Activated T-helper 2 cell treated with anti-CD3 and anti-CD28 coated beads, Interferon-gamma antibody, Interleukin-2, Interleukin-4, amounts not matched to agents 10 μg/mL and 5 μg/mL and 100 μg/mL, durations not matched to agents 14 hours and 24 hours and 36 hours (primary cell): ENCODE results near the gene FANCM. TPM values are rescaled to one million over a fixed set of nuclear protein-coding genes. Genes with fewer than 3 reads are reported as not detected.

Experiments
- DNase-seq: peaks from one replicate; pipeline ENCODE4 v3.0.0; 2021; ENCODE audit warnings: low spot score
- H3K27ac Mint-ChIP-seq: one replicate; pipeline ENCODE4 v1.8.0; 2021; ENCODE audit warnings: mixed read lengths
- H3K27me3 Mint-ChIP-seq: one replicate; pipeline ENCODE4 v1.8.0; 2021; ENCODE audit warnings: low read depth, mixed read lengths
- H3K36me3 Mint-ChIP-seq: one replicate; pipeline ENCODE4 v1.8.0; 2021; ENCODE audit warnings: low read depth, mixed read lengths
- H3K4me1 Mint-ChIP-seq: one replicate; pipeline ENCODE4 v1.8.0; 2021; ENCODE audit warnings: low read depth, mixed read lengths
- H3K4me3 Mint-ChIP-seq: one replicate; pipeline ENCODE4 v1.8.0; 2021; ENCODE audit warnings: low read depth, mild to moderate bottlenecking, moderate library complexity, mixed read lengths
- H3K9me3 Mint-ChIP-seq: one replicate; pipeline ENCODE4 v1.8.0; 2021; ENCODE audit warnings: mixed read lengths
- intact Hi-C: fragments of 100-400 bp; cut with micrococcal nuclease; formaldehyde crosslinking; loops from one replicate; pipeline ENCODE4 v1.15.1; 2023
- total RNA-seq: library from RNA; stranded (reverse); gene quantifications from 2 replicates; pipeline ENCODE4 v1.2.3, GENCODE V29; 2022

The FANCM gene
- total RNA-seq, 1 donor from 2014 or later, result 14.4 TPM

DNA sequence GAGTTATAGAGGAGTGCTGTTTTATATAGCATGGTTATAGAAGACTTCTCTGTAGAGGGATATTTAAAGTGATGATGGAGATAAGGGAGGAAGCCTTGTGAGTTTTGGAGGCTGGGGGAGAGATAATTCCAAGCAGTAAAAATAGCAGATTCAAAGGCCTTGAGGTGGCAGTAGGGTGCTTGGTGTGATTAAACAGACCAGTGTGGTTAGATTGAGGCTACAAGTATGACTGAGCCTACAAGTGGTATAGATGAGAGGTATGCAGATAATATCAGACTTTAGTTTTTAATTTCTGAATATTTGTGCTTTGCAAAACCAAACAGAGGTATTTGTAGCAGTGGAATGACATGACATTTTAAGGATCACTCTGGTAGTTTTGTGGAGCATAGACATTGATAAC lies 20.3 kb downstream of the FANCM start:
- DNase-seq, result no peak
- Mint-ChIP-seq H3K4me3 (no peak overlapping the region), H3K27ac (no peak overlapping the region), H3K9me3 (no peaks in the 10 kb centered on the region), H3K4me1 (peaks cover 11% of the 10 kb centered on the region), H3K27me3 (no peaks in the 10 kb centered on the region), H3K36me3 (peaks cover 13% of the 10 kb centered on the region)
- intact Hi-C loops, result loop anchor here (2.0 to 5.0 kb wide), 2 partner anchors 41 kb away; no protein-coding TSS in a partner anchor

DNA sequence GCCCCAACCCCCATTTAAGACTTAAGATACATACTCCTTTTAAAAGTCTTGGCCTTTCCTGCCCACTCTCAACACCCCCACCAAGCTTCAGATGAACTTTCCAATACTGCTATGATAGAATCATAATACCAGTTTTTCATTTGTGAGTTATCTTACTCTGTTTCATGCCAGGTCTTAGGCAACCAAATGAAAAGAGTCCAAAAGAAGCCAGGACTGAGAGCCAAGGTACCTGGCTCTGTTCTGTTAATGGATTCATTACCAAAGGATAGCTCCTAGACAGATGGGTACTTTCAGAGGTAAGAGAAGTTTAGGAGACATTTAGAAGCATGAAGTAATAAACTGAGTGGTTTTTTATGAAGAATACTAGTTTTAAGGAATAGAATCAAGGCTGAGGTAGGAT lies 34.2 kb downstream of the FANCM start:
- intact Hi-C loops, result no loop called here
- Mint-ChIP-seq H3K9me3 (no peaks in the 10 kb centered on the region), H3K27me3 (no peaks in the 10 kb centered on the region), H3K4me3 (no peak overlapping the region), H3K27ac (no peak overlapping the region), H3K4me1 (no peaks in the 10 kb centered on the region), H3K36me3 (peaks cover 6% of the 10 kb centered on the region)
- DNase-seq, result no peak

DNA sequence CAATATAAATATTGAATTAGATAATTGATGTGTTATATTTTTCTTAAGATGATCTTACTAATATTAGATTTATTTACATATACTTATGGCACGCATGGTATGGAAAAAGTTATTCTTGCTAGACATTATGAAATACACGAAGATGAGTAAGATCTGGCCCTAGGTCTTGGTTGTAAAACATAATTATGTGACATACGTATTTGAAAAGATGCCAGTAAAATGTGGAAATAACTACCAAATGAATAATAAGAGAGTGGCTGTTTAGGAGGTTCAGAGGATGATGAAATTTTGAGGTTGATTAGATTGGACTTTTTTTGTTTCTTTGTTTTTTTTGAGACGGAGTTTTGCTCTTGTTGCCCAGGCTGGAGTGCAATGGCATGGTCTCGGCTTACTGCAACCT lies 41.3 kb downstream of the FANCM start:
- H3K9me3 Mint-ChIP-seq, result no peaks in the 10 kb centered on the region
- H3K27ac Mint-ChIP-seq, result no peak overlapping the region
- H3K36me3 Mint-ChIP-seq, result peaks cover 5% of the 10 kb centered on the region
- no peak overlapping the region for H3K4me3 Mint-ChIP-seq
- H3K27me3 Mint-ChIP-seq, result no peaks in the 10 kb centered on the region
- H3K4me1 Mint-ChIP-seq, result no peaks in the 10 kb centered on the region
- no peak for DNase-seq
- intact Hi-C loops, result no loop called here

DNA sequence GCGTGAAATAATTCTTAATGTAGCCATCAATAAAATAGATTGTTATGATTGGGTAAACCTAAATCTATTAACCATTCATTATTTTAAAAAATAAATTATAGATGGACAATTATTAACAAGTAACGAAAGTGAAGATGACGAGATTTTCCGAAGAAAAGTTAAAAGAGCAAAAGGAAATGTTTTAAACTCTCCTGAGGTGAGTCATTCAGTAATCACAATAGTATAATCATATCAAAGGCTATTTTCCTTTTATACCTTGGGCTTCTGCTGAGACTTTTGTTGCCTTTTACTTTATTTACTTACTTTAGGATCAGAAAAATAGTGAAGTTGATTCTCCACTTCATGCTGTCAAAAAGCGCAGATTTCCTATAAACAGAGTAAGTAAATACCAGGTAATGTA lies 45.6 kb downstream of the FANCM start:
- no peaks in the 10 kb centered on the region for H3K9me3 Mint-ChIP-seq
- no peaks in the 10 kb centered on the region for H3K27me3 Mint-ChIP-seq
- DNase-seq, result no peak
- H3K36me3 Mint-ChIP-seq, result peaks cover 7% of the 10 kb centered on the region
- intact Hi-C loops, result no loop called here
- H3K4me3 Mint-ChIP-seq, result no peak overlapping the region
- H3K4me1 Mint-ChIP-seq, result peaks cover 2% of the 10 kb centered on the region
- no peak overlapping the region for H3K27ac Mint-ChIP-seq

DNA sequence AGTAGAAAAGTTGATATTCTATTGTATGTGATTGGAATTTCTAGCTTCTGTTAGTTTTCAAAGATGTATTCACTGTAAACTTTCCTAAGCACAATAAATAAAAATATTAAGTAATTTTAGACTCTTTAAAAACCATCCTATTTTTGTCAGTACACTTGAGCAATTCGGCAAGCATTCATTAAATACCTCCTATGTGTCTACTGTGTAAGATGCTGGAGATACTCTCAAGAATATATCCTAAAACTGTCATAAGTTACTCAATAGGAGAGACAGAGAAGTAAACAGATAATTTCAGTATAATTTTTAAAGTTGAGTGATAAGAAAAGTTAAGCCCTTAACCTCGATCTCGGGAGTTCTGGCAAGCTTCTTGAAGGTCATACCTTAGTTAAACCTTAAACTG lies 46.1 kb downstream of the FANCM start:
- Mint-ChIP-seq H3K36me3 (peaks cover 11% of the 10 kb centered on the region), H3K4me3 (no peak overlapping the region), H3K27me3 (no peaks in the 10 kb centered on the region), H3K9me3 (no peaks in the 10 kb centered on the region), H3K27ac (no peak overlapping the region), H3K4me1 (peaks cover 2% of the 10 kb centered on the region)
- no peak for DNase-seq
- intact Hi-C loops, result no loop called here

DNA sequence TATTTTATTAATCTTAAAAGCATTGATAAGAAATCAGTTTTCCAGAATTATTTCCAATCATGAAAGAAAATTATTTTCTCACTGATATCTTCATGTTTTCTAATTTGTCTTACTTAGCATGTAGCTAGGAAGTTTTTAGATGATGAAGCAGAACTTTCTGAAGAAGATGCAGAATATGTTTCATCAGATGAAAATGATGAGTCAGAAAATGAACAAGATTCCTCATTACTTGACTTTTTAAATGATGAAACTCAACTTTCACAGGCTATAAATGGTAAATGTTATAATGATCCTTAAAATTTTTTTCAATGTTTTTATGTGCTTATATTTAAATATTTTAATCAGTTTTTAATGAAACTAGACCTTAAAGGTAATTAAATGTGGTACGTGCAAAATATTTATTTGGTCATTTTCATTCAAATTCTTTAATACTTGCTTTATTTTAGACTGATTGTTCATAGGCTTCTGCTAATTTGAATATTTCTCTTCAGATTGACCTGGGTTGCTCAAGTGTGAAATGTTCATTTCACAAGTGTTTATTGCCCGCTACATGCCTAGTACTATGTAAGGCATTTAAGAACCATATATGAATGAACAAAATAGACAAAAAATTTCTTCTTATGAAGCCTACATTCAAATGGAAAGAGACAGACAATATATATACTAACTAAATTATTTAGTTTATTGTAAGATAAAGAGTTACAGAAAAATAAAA lies 49.5 kb downstream of the FANCM start:
- Mint-ChIP-seq H3K9me3 (no peaks in the 10 kb centered on the region), H3K4me1 (peaks cover 2% of the 10 kb centered on the region), H3K36me3 (peaks cover 19% of the 10 kb centered on the region), H3K27me3 (no peaks in the 10 kb centered on the region), H3K4me3 (no peak overlapping the region), H3K27ac (no peak overlapping the region)
- DNase-seq, result no peak
- intact Hi-C loops, result no loop called here

DNA sequence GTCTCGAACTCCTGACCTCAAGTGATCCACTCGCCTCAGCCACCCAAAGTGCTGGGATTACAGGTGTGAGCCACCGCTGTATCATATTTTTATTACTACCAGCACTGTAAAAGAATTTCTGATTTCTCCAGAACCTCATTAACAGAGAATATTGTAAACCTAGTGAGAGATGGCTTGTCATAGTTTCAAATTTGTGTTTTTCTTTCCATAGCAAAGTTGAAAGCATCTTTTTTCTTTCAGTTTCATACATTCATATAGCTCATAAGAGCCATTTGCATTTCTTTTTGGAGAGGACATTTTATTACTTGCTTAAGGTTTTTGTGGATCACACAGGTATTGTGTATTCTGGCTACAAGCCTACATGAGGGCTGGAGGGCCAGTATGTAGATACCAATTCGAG lies 59.2 kb downstream of the FANCM start:
- Mint-ChIP-seq H3K27me3 (no peaks in the 10 kb centered on the region), H3K4me3 (no peak overlapping the region), H3K27ac (peak overlapping the region; percentile 38), H3K9me3 (no peaks in the 10 kb centered on the region), H3K4me1 (peaks cover 13% of the 10 kb centered on the region), H3K36me3 (peaks cover 28% of the 10 kb centered on the region)
- DNase-seq, result no peak
- intact Hi-C loops, result loop anchor here (5.0 kb wide), 1 partner anchor 38 kb away; no protein-coding TSS in a partner anchor

DNA sequence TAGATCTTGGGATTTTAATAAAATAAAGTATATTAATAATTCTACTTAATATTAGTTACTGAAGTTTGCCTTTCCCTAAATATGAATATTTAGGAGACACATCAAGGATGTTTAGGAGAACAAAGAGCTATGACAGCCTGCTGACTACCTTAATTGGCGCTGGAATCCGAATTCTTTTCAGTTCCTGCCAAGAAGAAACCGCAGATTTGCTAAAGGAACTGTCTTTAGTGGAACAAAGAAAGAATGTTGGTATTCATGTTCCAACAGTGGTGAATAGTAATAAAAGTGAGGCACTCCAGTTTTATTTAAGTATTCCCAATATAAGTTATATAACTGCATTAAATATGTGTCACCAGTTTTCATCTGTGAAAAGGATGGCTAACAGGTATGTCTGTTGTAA lies 62.8 kb downstream of the FANCM start:
- no peak overlapping the region for H3K27ac Mint-ChIP-seq
- H3K4me3 Mint-ChIP-seq, result no peak overlapping the region
- no peak for DNase-seq
- H3K27me3 Mint-ChIP-seq, result no peaks in the 10 kb centered on the region
- intact Hi-C loops, result loop anchor here (5.0 kb wide), 1 partner anchor 41 kb away; no protein-coding TSS in a partner anchor
- H3K36me3 Mint-ChIP-seq, result peaks cover 44% of the 10 kb centered on the region
- H3K4me1 Mint-ChIP-seq, result peaks cover 23% of the 10 kb centered on the region
- H3K9me3 Mint-ChIP-seq, result no peaks in the 10 kb centered on the region

DNA sequence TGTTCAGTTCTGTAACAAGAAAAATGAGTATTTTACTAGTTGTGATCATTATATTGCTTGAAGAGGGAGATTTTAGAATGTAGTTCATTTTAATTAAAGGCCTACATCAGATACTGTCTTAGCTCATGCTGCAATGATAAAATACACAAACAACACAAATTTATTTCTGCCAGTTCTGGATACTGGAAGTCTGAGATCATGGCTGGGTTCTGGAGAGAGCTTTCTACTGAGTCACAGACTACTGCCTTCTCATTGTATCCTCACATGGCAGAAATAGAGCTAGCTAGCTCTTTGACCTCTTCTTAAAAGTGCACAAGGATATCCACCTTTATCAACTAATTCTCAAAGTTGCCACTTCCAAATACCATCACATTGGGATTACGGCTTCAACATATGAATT lies 63.5 kb downstream of the FANCM start:
- no peaks in the 10 kb centered on the region for H3K9me3 Mint-ChIP-seq
- DNase-seq, result no peak
- peaks cover 23% of the 10 kb centered on the region for H3K4me1 Mint-ChIP-seq
- no peaks in the 10 kb centered on the region for H3K27me3 Mint-ChIP-seq
- H3K27ac Mint-ChIP-seq, result no peak overlapping the region
- H3K36me3 Mint-ChIP-seq, result peaks cover 44% of the 10 kb centered on the region
- intact Hi-C loops, result loop anchor here (5.0 kb wide), 1 partner anchor 42 kb away; no protein-coding TSS in a partner anchor
- H3K4me3 Mint-ChIP-seq, result no peak overlapping the region

DNA sequence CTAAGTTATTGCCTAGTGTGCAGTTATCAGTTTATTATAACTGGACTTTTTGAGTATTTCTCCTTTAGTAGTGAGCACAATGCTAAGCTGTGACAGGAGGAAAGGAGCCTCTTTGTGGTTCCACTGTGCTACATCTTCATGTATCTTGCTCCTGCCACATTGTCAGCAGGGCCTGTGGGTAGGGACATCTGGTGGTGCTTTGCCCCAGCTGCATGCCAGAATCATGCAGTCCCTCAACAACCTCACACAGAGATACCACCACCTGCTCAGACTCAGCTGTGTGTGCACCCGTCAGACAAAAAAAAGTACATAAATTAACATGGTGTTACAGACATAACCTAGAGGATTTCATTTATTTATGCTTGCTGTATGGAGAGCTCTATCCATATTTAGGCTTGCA lies 66.2 kb downstream of the FANCM start:
- DNase-seq, result no peak
- Mint-ChIP-seq H3K36me3 (peaks cover 39% of the 10 kb centered on the region), H3K27me3 (no peaks in the 10 kb centered on the region), H3K4me3 (no peak overlapping the region), H3K9me3 (no peaks in the 10 kb centered on the region), H3K4me1 (peaks cover 16% of the 10 kb centered on the region), H3K27ac (peak overlapping the region; percentile 40)
- intact Hi-C loops, result loop anchor here (1.0 to 5.0 kb wide), 3 partner anchors 50 to 289 kb away; partner anchors contain the start of genes FANCM and MIS18BP1

DNA sequence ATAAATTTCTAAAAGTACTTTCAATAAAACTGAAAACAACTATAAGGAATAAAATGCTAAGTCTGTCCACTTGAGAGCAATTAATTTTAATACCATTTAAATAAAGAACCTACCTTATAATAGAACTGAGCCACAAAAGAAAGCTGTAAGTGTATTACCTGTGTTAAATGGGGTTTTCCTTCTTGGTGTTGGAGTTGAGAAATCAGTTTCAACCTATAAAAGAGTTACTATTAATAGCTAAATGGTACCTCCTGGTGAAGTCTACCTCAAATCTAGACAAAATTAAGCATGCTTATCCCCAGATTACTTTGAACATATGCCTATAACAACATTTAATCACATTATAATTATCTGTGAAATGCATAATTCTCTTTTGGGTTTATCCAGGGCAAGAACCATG lies 68.5 kb downstream of the FANCM start:
- Mint-ChIP-seq H3K9me3 (no peaks in the 10 kb centered on the region), H3K36me3 (peaks cover 42% of the 10 kb centered on the region), H3K27me3 (no peaks in the 10 kb centered on the region), H3K27ac (no peak overlapping the region), H3K4me3 (no peak overlapping the region), H3K4me1 (peaks cover 21% of the 10 kb centered on the region)
- intact Hi-C loops, result loop anchor here (5.0 kb wide), 2 partner anchors 48 to 67 kb away; partner anchors contain the start of genes FANCM and MIS18BP1
- no peak for DNase-seq

DNA sequence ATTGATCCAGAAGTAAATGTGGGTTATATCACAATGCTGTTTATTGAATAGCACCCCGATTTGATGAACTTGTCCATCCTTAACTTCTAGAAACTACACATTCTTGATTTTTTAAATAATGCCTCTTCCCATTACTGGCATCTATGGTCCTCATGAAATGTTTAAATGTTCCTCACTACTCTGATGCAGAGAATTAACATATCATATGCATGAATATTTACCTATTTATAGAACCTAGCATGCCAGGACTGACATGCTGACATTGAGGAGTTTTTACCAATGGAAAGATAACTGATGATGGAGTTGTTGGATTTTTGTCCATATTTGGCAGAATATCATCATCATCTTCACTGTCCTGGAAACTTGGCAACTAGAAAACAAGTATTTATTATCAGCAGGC lies 74.4 kb downstream of the FANCM start:
- peaks cover 69% of the 10 kb centered on the region for H3K36me3 Mint-ChIP-seq

DNA sequence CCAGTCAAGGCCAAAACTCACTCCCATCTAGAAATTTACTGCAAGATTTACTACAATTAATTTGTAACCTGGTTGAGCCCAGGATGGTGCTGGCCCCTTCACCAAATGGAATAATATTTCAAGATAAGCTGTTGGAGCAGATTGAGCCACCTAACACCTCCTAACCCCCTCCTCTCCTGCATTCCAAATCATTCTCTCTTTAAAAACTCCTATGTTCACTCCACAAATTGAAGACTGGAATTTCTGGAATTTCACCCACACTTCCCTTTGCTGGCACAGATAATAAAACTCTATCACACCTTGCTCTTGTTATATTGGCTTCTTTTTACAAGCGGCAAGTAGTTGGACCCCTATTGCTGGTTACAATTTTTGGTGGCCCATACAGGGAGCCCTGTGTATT lies 75.6 kb downstream of the FANCM start:
- H3K4me1 Mint-ChIP-seq, result peaks cover 7% of the 10 kb centered on the region
- intact Hi-C loops, result no loop called here
- no peak overlapping the region for H3K4me3 Mint-ChIP-seq
- no peak overlapping the region for H3K27ac Mint-ChIP-seq
- H3K36me3 Mint-ChIP-seq, result peaks cover 64% of the 10 kb centered on the region
- no peak for DNase-seq
- H3K9me3 Mint-ChIP-seq, result no peaks in the 10 kb centered on the region
- no peaks in the 10 kb centered on the region for H3K27me3 Mint-ChIP-seq

More for the DNA sequence above, 74.4 kb downstream of the FANCM start:
- no peak for DNase-seq
- Mint-ChIP-seq H3K4me1 (peaks cover 9% of the 10 kb centered on the region), H3K9me3 (no peaks in the 10 kb centered on the region), H3K4me3 (no peak overlapping the region), H3K27me3 (no peaks in the 10 kb centered on the region), H3K27ac (no peak overlapping the region)
- intact Hi-C loops, result no loop called here
